Parathyroid adenoma (tissue), 2 donors: ENCODE measurements around the gene CDC42EP1.
A peak's percentile ranks its signal among the peaks of the same experiment; 100 is the strongest.

Experiments
- H2AFZ ChIP-seq: fragments of 300-600 bp; sonication (generic); one replicate; pipeline ENCODE4 v1.7.0; 2017; ENCODE audit warnings: antibody characterized with exemption, mild to moderate bottlenecking
- H3K27ac ChIP-seq: fragments of 300-600 bp; sonication (generic); one replicate; pipeline ENCODE4 v1.7.0; 2017
- H3K27me3 ChIP-seq: fragments of 300-600 bp; sonication (generic); one replicate; pipeline ENCODE4 v1.7.0; 2017; ENCODE audit warnings: low read length; ENCODE audit not compliant: control insufficient read depth, insufficient read depth
- H3K36me3 ChIP-seq: fragments of 300-600 bp; sonication (generic); one replicate; pipeline ENCODE4 v1.7.0; 2017; ENCODE audit warnings: low read length; ENCODE audit not compliant: control insufficient read depth, insufficient read depth
- H3K4me1 ChIP-seq: fragments of 300-600 bp; sonication (generic); one replicate; pipeline ENCODE4 v1.7.0; 2017; ENCODE audit warnings: control low read depth
- H3K4me2 ChIP-seq: fragments of 300-600 bp; sonication (generic); one replicate; pipeline ENCODE4 v1.7.0; 2017; ENCODE audit warnings: low read length
- H3K4me3 ChIP-seq: fragments of 300-600 bp; sonication (generic); one replicate; pipeline ENCODE4 v1.7.0; 2017; ENCODE audit warnings: low read depth, low read length
- H3K79me2 ChIP-seq: fragments of 300-600 bp; sonication (generic); one replicate; pipeline ENCODE4 v1.7.0; 2017; ENCODE audit warnings: control low read depth
- H3K9ac ChIP-seq: fragments of 300-600 bp; sonication (generic); one replicate; pipeline ENCODE4 v1.7.0; 2017; ENCODE audit warnings: mild to moderate bottlenecking
- H3K9me3 ChIP-seq: fragments of 300-600 bp; sonication (generic); one replicate; pipeline ENCODE4 v1.7.0; 2017; ENCODE audit warnings: low read length; ENCODE audit not compliant: control insufficient read depth
- CTCF ChIP-seq: fragments of 300-600 bp; sonication (generic); IDR thresholded peaks from one replicate; pipeline ENCODE4 v1.7.0; 2017; ENCODE audit warnings: antibody characterized with exemption, mild to moderate bottlenecking
- donor health status: primary hyperparathyroidism.

CDC42EP1 gene

DNA sequence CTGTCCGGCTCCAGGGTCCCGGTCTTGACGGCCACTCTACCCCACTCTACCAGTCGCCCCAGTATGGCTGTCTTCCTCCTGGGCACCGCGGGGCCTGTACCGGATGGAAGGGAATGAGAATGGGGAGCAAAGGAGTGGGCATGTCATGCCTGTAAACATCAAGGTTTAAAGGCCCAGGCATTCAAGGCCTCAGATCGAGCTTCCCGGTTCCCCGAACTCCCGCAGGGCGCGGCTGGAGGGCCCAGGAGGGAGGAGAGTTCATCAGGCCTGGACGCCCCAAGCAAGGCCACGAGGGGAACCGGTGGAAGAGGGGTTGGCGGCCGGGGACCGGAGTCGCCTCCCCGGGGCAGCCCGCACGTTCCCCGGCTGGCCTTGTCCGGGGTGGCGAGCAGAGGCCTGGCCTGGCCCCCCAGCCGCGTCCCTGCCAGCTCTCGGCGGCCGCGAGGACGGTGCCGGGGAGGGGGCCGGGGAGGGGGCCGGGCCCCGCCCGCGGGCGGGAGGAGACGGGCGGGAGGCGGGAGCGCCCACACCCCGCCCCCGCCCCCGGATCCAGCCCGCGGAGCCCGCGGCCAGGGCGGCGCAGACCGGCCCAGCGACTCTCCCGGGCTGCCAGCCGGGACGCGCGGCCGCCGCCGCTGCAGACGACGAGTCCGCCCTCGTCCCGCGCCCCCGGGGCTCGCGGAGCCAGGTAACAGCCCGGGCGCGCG lies at the start of gene CDC42EP1:
Gene CDC42EP1, plus strand, starts transcription at position 580 of the 707 bp plus-strand sequence. CDS start 5,870 bp downstream, outside the sequence.
- H3K36me3 ChIP-seq = no peaks in the 10 kb centered on the region
- no peak within 1 kb of the TSS for H3K9ac ChIP-seq
- no peaks in the 10 kb centered on the region for H3K9me3 ChIP-seq
- peaks cover 8% of the 10 kb centered on the region for H3K4me1 ChIP-seq
- H3K4me2 ChIP-seq = peak within 1 kb of the TSS; percentile 79
- H3K4me3 ChIP-seq = peak within 1 kb of the TSS; percentile 88
- TF ChIP-seq CTCF = no peak
- H3K27ac ChIP-seq = peak within 1 kb of the TSS; percentile 79
- no peaks in the 10 kb centered on the region for H3K79me2 ChIP-seq
- no peaks in the 10 kb centered on the region for H3K27me3 ChIP-seq
- peak within 1 kb of the TSS; percentile 69 for H2AFZ ChIP-seq

GRCh38 chr22:37511395-37512104 lies 48.7 kb upstream of the CDC42EP1 start:
- H3K79me2 ChIP-seq = no peaks in the 10 kb centered on the region
- H3K36me3 ChIP-seq = no peaks in the 10 kb centered on the region
- no peak overlapping the region for H2AFZ ChIP-seq
- no peaks in the 10 kb centered on the region for H3K9me3 ChIP-seq
- H3K27me3 ChIP-seq = no peaks in the 10 kb centered on the region
- H3K9ac ChIP-seq = no peak overlapping the region
- no peak overlapping the region for H3K4me2 ChIP-seq
- no peak overlapping the region for H3K4me3 ChIP-seq
- H3K4me1 ChIP-seq = no peaks in the 10 kb centered on the region
- TF ChIP-seq CTCF = no peak
- H3K27ac ChIP-seq = no peak overlapping the region

DNA sequence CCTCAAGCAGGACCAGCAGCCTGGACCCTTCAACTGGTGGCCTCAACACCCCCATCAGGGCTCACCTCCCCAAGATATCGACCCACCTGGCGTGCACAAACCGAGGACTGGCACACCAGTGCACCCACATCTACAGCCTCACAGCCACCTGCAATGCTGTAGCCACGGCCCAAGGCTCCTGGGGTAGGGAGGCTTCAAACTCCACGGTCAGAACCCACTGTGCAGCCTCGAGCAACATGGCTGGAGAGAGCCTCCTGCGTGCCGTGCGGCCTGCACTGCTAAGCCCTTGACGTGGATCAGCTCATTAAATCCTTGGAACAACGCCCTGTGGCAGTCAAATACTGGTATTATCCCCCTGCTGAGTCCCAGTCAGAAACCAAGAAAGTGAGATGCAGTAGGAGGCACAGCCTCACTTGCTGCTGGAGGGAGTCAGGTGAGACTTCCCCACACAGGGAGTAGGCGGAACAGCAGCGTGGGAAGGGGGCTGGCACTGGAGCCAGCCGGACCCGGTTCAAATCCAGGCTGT lies 45.7 kb upstream of the CDC42EP1 start:
- Histone ChIP-seq H3K36me3 (no peaks in the 10 kb centered on the region), H3K4me3 (no peak overlapping the region), H3K27ac (no peak overlapping the region), H3K27me3 (no peaks in the 10 kb centered on the region), H3K9ac (no peak overlapping the region), H2AFZ (no peak overlapping the region), H3K79me2 (no peaks in the 10 kb centered on the region), H3K4me1 (no peaks in the 10 kb centered on the region), H3K9me3 (no peaks in the 10 kb centered on the region), H3K4me2 (no peak overlapping the region)
- no peak for TF ChIP-seq CTCF

DNA sequence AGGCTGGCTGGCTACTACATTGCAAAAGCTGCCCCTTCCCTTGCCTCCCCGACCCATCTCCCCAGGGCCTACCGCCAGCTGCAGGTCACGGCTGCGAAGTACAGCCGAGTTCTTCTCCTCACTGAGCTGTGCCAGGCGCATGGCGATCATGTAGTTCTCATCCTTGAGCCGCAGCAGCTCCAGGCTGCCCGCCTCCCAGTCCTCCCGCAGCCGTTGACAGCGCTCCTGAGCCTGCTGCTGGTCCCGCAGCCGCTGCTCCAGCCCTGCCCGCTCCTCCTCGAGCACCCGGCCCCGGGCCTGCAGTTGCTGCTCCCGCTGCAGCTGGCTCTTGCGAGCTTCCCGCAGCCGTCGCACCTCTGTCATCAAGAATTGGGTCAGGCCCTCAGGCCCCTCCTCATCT lies 44.4 kb upstream of the CDC42EP1 start:
- H3K4me1 ChIP-seq = no peaks in the 10 kb centered on the region

More for the DNA sequence above, 44.4 kb upstream of the CDC42EP1 start:
- Histone ChIP-seq H3K27me3 (no peaks in the 10 kb centered on the region), H3K4me2 (no peak overlapping the region), H3K9ac (no peak overlapping the region), H2AFZ (no peak overlapping the region), H3K9me3 (no peaks in the 10 kb centered on the region), H3K36me3 (no peaks in the 10 kb centered on the region), H3K79me2 (no peaks in the 10 kb centered on the region), H3K4me3 (no peak overlapping the region), H3K27ac (no peak overlapping the region)
- no peak for TF ChIP-seq CTCF
